ENCODE measurements around the gene MYBBP1A.

The MYBBP1A gene

DNA sequence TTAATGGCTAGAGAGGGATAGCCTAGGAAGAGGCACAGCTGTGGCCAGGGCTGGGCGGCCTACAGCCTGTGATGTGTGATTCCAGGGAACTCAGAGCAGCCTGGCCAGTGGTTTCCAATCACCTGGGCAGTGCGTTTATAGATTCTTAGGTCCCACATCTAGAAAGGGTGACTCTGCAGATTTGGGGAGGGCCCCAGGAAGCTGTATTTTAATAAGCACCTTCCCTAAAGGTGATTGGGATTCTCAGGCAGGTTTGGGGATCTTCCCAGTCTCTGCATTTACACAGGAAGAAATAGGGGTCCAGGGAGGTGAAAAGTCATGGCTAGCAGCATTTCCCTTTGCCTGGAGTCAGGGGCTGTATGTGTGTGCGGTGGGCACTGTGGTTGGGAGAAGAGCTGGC is 47.0 kb downstream of the MYBBP1A start:
- in situ Hi-C loops (cut with HindIII; ENCODE audit: low sequenced_read_pairs): no loop called here

DNA sequence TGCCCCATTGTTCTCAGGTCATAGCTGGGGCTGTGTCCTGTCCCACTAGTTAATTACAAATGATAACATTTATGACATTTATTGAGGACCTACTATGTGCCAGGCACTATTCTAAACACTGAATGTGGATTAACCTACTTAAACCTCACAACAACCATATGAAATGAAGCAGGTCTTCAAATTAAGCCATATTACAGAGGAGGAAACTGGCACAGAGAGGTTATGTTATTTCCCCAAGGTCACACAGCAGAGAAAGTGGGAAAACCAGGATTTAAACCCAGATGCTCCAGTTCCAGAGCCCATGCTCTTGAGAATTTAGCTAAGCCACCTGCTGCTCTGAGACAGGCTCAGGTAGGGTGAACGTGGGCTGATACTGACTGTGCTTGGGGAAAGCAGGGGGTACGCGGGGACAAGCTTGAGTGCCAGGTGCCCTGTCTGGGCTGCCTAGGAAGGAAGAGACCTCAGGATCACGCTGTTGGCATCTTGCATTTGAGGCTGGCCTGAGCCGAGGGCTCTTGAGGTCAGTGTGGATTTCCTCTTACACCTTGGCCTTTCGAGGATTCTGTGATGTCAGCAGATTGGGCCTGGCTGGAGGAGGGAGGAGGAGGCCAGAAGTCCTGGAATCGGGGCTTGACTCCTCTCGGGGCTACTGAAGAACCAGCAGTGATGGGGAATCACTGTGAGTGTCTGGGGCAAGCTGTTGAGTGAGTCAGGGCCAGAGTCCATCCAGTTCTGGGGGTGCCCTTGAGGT is 47.6 kb downstream of the MYBBP1A start:
- in situ Hi-C loops (cut with HindIII; ENCODE audit: low sequenced_read_pairs): no loop called here

DNA sequence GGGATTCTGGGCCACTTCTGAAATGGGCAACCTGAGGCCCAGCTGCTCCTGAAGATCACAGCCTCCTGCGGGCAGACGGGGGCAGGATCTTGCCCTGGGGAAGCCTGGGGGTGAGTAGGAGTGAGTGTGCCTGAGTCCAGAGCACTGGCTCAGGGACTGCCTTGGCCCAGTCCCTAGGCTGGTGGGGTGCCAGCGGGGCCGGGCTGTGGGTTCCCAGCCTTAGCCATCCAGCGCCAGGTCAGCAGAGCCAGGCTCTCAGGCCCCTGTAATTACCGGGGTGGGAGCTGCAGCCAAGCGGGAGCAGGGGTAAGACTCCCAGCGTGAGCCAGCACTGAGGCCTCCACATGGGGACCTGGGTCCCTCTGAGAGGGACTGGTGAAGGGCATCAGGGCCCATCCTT is 48.3 kb downstream of the MYBBP1A start:
- in situ Hi-C loops (cut with HindIII; ENCODE audit: low sequenced_read_pairs): no loop called here

DNA sequence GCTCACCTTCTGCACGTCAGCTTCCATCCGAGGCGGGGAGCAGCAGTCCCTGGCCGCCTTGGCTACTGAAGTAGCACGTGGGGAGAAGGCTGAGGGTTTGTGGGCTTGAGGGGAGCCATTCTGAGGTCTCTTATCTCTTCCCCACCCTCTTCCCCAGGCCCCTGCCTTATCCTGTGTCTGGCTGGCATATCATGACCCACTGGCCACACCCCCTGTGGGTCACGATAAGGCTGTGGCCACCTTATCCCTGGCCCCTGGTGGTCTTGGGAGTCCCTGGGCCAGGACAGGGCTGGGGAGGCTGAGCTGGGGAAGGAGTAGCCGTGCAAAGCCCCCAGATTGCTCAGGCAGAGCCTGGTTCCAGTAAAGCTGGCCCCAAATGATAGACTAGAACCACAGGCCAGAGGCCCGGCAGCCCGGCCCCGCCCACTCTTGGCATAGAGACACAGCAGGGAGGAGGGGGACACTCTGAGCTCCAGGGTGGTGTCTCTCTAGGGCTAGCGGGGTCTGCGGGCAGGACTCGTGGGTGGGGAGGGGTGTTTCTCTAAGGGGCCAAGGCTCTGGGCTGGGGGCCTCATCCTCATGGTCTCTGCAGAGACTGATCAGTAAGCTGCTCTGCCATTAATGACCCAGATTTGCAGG is 48.9 kb downstream of the MYBBP1A start:
- in situ Hi-C loops (cut with HindIII; ENCODE audit: low sequenced_read_pairs): no loop called here

DNA sequence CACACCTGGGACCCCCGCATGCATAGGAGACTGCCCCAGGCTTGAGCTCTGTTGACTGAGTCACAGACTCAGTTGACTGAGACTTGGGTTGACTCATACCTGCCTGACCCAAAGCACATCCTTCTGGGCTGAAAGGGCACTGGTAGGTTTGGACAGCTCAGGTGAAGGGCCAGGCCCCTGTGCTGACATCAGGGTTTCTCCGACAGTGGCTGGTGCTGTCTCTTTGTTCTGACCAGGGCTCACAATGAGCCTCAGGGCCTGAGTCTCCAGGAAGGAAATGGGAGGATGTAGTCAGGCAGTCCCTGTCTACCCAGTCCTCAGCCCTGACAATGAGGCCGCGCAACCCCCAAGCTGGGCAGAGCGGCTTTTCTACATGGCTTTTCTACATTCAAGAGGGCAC is 50.0 kb downstream of the MYBBP1A start:
- in situ Hi-C loops (cut with HindIII; ENCODE audit: low sequenced_read_pairs): no loop called here

DNA sequence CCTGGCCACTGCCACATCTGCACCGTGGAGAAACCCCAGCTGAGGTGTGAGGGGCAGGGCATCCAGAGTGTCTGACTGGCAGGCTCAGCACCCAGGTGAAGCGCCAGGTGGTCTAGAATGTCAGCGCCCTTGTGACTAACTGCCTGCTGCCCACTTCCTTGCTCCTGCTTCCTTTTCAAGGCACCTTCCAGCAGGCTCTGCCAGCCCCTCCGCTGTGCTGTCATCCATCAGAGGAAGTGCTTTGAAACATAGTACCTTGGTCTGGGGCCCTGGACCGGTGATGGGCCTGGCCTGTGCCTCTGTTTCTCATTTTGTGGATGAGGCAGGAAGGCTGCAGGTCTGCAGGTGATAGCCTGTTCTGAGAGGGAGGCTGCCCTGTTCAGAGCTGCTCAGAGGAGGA is 51.0 kb downstream of the MYBBP1A start:
- in situ Hi-C loops (cut with HindIII; ENCODE audit: low sequenced_read_pairs): no loop called here

DNA sequence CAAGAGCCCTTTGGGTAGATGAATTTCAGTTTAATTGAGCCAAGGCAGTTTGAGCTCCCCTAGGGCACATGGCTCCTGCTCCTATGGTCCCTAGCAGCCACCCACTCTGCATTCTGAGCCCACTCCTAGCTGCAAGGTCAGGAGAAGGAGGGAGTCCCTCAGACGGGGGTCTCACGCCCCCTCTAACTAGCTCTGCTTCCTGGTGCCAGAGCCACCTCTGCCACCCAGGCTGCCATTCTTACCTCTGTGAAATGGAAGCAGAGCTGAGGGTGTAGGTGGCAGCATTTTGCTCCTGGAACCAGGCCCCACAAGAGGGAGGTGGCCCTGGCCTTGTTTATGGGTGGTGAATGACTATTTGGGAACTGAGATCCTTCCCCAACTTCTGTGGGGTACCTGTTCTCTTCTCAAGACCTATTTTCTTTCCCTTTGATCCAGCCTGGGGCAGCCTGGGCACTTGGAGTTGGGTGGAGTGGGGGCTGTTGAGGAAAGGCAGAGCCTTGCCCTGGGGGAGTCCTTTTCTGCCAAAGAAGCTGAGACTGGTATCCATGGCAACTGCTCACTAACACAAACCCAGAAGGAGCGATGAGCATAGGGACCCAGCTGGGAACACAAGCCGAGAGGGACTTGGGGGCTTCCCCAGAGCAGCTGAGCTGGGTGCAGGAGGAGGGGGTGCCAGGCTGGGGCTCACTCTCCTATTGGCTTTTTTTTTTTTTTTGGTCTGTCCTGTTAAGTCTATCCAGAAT is 51.7 kb downstream of the MYBBP1A start:
- in situ Hi-C loops (cut with HindIII; ENCODE audit: low sequenced_read_pairs): no loop called here

DNA sequence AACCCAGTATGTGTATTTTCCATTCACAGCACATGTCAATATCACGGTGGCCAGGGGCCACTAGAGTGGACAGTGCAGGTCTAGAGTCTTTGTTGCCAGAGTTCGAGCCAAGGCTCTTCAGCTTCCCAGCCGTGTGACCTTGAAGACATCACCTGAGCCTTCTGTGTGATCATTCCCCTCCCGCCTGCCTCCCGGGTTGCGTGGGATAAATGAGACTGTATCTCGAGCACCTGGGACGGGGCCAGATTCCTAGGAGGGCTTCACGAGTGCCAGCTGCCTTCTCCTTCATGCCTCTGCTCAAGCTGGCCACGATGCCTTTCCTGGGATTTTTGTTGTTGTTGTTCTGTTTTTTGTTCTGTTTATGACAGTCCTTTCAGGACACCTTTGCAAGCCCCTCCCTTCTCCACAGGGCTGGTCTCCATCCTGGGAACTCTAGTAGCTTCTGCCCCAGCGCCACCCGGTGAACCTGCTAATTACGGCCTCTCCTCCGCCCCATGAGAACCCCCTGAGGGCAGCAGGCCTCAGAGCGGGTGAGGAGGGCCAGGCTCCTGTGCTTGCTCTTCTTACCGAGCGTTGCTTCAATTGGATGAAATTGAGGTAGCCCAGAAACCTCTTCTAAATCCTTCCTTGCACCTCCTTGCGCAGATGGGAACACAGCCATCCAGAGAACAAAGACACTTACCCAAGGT is 52.6 kb downstream of the MYBBP1A start:
- in situ Hi-C loops (cut with HindIII; ENCODE audit: low sequenced_read_pairs): no loop called here

DNA sequence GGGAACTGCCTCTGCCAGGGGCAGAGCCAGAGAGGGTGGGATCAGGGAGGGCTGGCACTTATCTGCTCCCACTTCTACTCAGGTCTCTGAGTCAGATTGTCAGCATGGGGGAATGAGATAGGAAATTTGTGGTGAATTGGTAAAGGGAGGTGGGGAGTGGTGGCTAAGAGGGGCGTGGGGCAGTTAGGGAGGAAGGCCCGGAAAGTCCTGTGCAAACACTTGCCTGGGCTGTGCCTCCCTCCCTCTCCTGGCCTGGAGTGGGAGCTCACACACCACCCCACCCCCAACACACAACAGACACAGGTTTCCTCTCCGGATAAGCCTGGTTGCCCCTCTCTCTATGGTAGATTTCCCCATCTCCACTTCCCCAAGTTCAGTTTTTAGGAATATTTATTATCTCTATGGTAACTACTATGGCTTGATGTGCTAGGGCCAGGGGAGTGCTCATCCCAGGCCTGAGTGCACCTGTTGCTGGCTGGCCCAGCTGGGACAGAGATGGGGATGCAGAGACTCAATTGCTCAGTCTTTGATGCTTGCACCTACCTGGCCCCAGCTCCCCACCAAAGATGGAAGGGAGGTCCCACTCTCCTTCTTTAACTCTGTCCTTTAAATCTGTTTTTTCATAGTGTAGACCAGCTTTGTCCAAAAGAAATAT is 53.8 kb downstream of the MYBBP1A start:
- in situ Hi-C loops (cut with HindIII; ENCODE audit: low sequenced_read_pairs): no loop called here

DNA sequence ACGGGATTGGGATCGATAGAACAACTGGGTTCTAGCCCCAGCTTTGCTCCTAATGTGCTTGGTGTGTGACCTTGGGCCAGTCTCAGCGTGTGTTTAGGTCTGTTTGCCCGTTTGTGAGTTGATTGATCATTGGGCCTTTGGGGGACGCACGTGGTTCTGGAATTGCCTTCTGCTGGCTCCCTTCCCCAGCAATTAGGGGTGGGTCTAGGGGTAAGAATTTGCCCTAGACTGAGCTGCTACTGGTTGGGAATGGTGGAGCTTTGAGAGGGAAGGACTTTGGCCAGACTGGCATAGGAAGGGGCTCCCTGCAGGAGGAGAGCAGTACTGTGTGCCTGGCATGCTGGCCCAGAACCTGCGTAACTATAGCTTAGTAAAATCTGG is 55.0 kb downstream of the MYBBP1A start:
- in situ Hi-C loops (cut with HindIII; ENCODE audit: low sequenced_read_pairs): no loop called here

DNA sequence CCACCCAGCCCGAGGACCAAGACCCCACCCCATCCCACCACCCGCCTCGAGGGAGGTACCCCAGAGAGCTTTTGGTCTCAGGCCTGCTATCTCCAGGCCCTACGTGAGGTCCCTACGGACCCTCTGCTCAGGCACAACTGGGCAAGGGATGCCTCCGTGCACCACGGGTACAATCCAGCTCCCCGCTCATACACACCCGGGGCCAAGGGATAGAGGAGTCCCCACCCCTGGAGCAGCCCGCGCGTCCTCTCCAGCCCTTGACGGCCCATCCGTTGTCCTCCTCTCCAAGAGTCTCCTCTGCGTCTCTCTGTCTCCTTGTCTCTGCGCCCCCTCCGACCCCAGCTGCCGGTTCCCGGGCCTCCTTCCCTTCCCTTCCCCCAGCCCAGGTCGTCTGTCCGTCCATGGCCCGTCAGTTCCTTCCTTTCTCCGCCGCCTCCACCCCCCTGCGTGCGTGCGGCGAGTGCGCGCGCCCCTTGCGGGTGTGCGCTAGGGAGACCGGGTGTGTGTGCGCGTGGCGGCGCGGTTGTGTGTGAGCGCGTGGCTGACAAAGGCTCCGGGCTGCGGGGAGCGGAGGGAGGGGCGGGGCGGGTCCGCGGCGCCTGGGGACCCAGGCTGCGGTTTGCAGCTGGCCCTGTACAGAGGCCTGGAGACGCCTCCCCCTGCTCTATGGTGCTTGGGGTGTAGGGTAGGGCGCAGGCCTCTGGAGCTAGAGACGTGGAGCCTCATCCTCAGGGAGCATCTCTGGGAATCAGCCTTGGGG is 55.6 kb downstream of the MYBBP1A start:
- in situ Hi-C loops (cut with HindIII; ENCODE audit: low sequenced_read_pairs): no loop called here

DNA sequence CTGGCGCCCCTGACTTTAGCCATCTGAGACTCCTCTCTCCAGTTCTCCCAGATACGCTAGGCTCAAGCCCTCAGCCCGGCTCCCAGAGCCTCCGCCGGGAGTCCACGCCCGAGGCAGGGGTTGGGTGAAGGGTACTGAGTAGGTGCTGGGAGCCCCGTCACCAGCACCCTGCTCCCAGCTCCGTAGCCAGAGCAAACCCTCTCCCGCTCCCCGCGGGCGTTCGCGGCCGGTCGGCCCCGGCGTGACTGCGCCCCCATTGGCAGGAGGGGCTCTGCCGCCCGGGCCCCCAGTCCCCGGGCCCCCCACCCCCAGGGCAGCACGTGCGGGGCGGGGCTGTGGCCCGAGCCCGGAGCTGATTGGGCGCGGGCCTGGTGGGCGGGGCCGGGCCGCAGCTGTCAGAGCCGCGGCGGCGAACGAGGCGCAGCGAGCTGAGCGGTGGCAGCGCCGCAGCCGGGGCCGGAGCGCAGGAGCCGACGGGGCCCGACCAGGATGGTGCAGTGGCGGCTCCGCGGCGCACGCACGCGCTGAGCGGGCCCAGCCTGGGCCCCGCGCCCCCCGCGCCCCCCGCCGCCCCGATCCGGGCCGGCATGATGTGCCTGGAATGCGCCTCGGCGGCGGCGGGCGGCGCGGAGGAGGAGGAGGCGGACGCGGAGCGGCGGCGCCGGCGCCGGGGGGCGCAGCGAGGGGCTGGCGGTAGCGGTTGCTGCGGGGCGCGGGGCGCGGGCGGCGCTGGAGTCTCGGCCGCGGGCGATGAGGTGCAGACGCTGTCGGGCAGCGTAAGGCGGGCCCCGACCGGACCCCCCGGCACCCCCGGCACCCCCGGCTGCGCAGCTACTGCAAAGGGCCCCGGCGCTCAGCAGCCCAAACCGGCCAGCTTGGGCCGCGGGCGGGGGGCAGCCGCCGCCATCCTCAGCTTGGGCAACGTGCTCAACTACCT is 56.5 kb downstream of the MYBBP1A start, which contains the start of gene SPNS2:
Gene SPNS2, plus strand, starts transcription at position 421 of the 937 bp plus-strand sequence. Its CDS starts 167 bp downstream, at position 588.
- in situ Hi-C loops (cut with HindIII; ENCODE audit: low sequenced_read_pairs): no loop called here

DNA sequence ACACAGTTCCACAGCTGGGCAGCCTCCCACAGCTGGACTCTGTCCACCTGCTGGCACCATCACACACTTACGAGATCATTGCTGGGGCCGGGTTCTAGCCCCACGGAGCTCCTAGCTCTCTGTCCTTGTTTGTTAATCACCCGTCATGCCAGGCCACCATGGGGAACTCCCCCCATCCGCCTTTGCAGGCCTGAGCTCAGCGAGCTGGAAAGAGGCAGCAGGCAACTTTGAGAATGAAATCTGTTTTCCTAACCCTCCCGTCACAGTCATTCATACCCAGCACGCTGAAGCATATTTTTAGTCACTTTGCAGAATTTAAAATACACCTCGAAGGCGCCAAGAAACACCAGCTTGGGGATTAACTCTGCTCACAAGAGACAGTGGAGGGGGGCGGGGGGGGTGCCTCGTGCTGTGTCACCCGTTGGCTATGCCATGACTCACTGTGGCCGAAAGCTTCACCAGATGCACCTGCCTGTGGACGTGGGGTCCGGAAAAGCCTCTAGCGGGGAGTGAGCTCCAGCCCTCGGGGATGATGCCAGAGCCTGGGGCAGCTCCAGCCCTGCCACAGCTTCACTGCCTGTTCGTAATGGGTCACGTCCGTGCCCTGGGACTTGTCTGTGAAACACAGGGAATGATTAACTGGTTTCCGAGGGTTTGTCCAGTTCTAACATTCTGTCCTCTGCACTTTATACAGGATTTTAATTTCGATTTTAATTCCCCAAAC is 57.9 kb downstream of the MYBBP1A start:
- in situ Hi-C loops (cut with HindIII; ENCODE audit: low sequenced_read_pairs): no loop called here

DNA sequence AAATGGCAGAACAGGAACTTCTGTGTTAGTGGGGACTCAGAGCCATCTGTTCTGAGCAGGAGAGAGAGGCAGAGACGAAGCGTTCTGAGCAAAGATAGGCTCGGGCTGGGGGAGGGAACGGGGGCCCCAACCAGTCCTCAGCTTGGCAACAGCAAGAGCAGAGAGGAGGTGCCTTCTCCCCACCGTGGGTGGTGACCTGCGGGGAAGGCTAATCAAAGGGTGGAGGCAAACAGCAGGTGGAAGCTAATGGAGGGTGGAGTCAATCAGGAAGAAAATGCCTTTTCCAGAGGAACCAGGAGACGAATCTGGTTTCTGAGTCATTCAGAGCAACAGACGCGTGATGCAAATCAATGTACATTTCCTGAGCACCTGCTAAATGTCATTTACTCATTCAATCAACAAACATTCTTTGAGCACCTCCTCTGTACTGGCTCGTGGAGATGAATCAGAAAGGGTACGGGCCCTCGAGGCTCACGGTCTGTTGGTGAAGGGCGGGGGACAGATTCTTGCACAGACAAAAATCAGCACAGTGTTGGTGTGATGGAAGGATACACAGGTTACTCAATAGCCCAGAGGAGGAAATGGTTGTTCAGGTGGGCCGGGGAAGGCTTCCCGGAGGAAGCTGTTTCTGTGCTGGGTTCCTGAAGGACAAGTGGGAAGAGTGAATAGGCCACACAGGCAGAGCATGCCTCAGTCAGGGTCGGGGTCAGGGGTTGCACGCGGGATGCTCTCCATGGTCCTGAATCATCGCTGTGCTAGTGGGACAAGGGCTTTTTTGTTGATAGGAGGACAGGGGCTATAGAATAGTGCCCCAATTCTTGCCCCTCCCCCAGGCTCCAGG is 62.2 kb downstream of the MYBBP1A start:
- in situ Hi-C loops (cut with HindIII; ENCODE audit: low sequenced_read_pairs): no loop called here

DNA sequence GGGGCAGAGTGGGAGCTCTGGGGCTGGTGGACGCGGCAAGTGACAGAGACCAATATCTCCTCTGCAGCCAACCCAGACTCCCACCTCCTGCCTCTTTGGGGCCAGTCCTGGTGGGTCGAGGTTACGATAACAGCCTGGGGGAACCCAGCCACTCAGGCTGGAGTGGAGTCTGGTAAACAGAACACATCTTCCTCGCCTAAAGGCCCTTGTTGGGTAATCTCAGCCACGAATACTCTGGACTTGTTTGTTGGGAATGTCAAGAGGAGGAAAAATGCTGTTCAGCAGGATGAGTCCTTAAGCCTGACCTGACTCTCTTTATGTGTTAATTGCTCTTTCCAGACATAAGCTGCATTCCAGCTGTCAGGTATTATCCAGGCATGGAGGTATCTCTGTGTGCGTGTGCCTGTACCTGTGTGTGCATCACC is 64.5 kb downstream of the MYBBP1A start:
- in situ Hi-C loops (cut with HindIII; ENCODE audit: low sequenced_read_pairs): no loop called here

DNA sequence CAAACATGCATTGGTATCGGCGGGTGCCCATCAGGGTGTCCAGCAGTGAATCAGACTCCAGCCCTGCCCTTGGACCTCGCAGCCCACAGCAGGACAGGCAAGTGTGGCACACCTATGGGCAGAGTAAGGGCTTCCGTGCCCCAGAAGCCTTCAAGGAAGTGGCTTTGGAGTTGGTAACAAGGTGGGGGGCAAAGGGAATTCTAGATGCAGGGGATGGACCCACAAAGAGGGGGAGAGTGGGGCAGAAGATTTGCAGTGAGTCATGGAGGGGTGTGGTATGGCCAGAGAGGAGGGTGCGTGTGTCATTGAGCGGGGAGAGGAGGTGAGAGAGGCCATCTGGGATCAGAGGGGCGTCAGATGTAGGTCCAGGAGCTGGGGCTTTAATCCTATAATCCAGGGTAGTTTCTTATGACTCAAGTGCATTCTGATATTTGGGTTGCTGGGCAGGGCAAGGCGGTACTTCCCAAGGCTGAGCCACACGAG is 65.0 kb downstream of the MYBBP1A start:
- in situ Hi-C loops (cut with HindIII; ENCODE audit: low sequenced_read_pairs): no loop called here

DNA sequence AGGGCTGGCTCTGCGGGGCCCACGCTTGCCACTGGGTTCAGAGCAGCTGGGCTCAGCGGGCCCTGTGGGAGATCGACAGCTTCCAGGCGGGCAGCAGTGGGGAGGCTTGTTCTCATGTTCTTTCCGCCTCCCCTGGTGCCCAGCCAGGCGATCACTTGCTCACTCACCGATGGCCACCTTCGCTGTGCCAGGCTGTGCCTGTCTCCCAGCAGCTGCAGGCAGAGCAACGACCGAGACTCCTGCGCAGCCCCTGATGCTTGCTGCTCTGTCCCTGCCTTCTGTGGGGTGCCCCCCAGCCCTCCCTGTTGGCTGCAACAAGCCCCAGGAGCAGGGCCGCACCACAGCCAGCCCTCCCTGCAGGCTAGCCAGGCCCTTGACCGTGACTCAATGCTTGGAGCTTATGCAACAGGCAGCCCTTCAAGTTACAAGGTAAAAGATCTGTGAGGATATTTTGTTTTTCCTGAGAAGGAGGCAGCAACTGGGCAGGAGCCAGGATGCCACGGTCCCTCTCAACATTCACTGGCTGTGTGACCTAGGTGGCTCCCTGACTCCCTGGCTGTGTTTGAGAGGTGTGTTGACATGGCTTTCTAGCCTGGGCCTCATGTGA is 66.1 kb downstream of the MYBBP1A start:
- in situ Hi-C loops (cut with HindIII; ENCODE audit: low sequenced_read_pairs): no loop called here
